PC-3 (cell line): ENCODE data around the gene MBOAT7. TPM values are rescaled to one million over a fixed set of nuclear protein-coding genes. Genes with fewer than 3 reads are reported as not detected.

ENCODE experiments used
- ATAC-seq: fragments of 200-7000 bp; cut with Tn5 transposase; 2 replicates; pipeline ENCODE4 v1.9.1; 2020; ENCODE audit warnings: mild to moderate bottlenecking, moderate library complexity
- BruUV-seq: library from RNA; stranded (reverse); fragments of 400-500 nt; replicated peaks from 2 replicates; lab custom pipeline; 2021; lab: Mats Ljungman, UMichigan
- CTCF ChIA-PET: fragments of 300-600 bp; sonication (Branson Sonifier 250); formaldehyde crosslinking; loops from one replicate; lab custom pipeline; 2022; ENCODE audit warnings: antibody characterized with exemption; lab: Charles Lee
- POLR2A ChIA-PET: fragments of 300-600 bp; sonication (Branson Sonifier 250); formaldehyde crosslinking; loops from one replicate; lab custom pipeline; 2022; ENCODE audit warnings: antibody characterized with exemption; ENCODE audit not compliant: unreplicated experiment; lab: Charles Lee
- DNase-seq: peaks from one replicate; pipeline ENCODE4 v3.0.0-alpha.2; 2015
- H2AFZ ChIP-seq: fragments of 300-600 bp; sonication (generic); 2 replicates; pipeline ENCODE4 v1.6.0; 2016; ENCODE audit warnings: antibody characterized with exemption, low read length
- H3F3A ChIP-seq: fragments of 300-600 bp; sonication (generic); one replicate; pipeline ENCODE4 v1.6.0; 2017; ENCODE audit warnings: antibody characterized with exemption, low read length, control low read depth, mild to moderate bottlenecking; ENCODE audit not compliant: unreplicated experiment
- H3K27ac ChIP-seq: fragments of 300-600 bp; sonication (generic); 2 replicates; pipeline ENCODE4 v1.5.1; 2016; ENCODE audit warnings: mild to moderate bottlenecking, low read length
- H3K27me3 ChIP-seq: fragments of 300-600 bp; sonication (generic); 2 replicates; pipeline ENCODE4 v1.6.1; 2016; ENCODE audit warnings: low read length, mixed read lengths
- H3K36me3 ChIP-seq: fragments of 300-600 bp; sonication (generic); 2 replicates; pipeline ENCODE4 v1.6.1; 2016; ENCODE audit warnings: low read depth, mixed run types, low read length, mixed read lengths
- H3K4me1 ChIP-seq: fragments of 300-600 bp; sonication (generic); 2 replicates; pipeline ENCODE4 v1.5.1; 2016; ENCODE audit warnings: low read length; ENCODE audit not compliant: insufficient read depth
- H3K4me2 ChIP-seq: fragments of 300-600 bp; sonication (generic); 2 replicates; pipeline ENCODE4 v1.6.0; 2016; ENCODE audit warnings: low read length
- H3K4me3 ChIP-seq: fragments of 300-600 bp; sonication (generic); 2 replicates; pipeline ENCODE4 v1.5.1; 2016; ENCODE audit warnings: mild to moderate bottlenecking, low read length, mixed read lengths
- H3K79me2 ChIP-seq: fragments of 300-600 bp; sonication (generic); 2 replicates; pipeline ENCODE4 v1.6.1; 2017; ENCODE audit warnings: low read length, mixed read lengths
- H3K9ac ChIP-seq: fragments of 300-600 bp; sonication (generic); 2 replicates; pipeline ENCODE4 v1.6.0; 2016; ENCODE audit warnings: mild to moderate bottlenecking, low read length
- H3K9me2 ChIP-seq: fragments of 300-600 bp; sonication (generic); replicated peaks from 2 replicates; pipeline ENCODE4 v1.6.1; 2016; ENCODE audit warnings: mixed run types, low read length, mixed read lengths
- H3K9me3 ChIP-seq: fragments of 300-600 bp; sonication (generic); 2 replicates; pipeline ENCODE4 v1.6.1; 2016; ENCODE audit warnings: low read length, mixed read lengths
- H4K20me1 ChIP-seq: fragments of 300-600 bp; sonication (generic); 2 replicates; pipeline ENCODE4 v1.6.1; 2016; ENCODE audit warnings: low read length, mixed read lengths
- EZH2 ChIP-seq: fragments of 300-600 bp; sonication (generic); IDR thresholded peaks from one replicate; pipeline ENCODE4 v1.6.1; 2017; ENCODE audit warnings: antibody characterized with exemption, mild to moderate bottlenecking, low read length; ENCODE audit not compliant: unreplicated experiment
- EZH2phosphoT487 ChIP-seq: fragments of 300-600 bp; sonication (generic); IDR thresholded peaks from 2 replicates; pipeline ENCODE4 v1.6.1; 2018; ENCODE audit warnings: mild to moderate bottlenecking, antibody characterized with exemption, low read length, borderline replicate concordance
- intact Hi-C: fragments of 100-400 bp; cut with micrococcal nuclease; formaldehyde crosslinking; loops from 2 replicates; pipeline ENCODE4 v1.9.0; 2023
- total RNA-seq: library from RNA; depleted of rRNA; stranded (reverse); fragments of >200 nt; gene quantifications from 2 replicates; pipeline ENCODE4 v1.2.3, GENCODE V29; 2014
- TF ChIP-seq, protein P1 (sequence below): fragments of 300-600 bp; sonication (generic); conservative IDR thresholded peaks from 2 replicates; pipeline ENCODE4 v1.5.1; 2017; ENCODE audit warnings: antibody characterized with exemption, low read depth, mild to moderate bottlenecking, low read length

The MBOAT7 gene
- total RNA-seq, 1 experiment from 2014 or later = 231 TPM

DNA sequence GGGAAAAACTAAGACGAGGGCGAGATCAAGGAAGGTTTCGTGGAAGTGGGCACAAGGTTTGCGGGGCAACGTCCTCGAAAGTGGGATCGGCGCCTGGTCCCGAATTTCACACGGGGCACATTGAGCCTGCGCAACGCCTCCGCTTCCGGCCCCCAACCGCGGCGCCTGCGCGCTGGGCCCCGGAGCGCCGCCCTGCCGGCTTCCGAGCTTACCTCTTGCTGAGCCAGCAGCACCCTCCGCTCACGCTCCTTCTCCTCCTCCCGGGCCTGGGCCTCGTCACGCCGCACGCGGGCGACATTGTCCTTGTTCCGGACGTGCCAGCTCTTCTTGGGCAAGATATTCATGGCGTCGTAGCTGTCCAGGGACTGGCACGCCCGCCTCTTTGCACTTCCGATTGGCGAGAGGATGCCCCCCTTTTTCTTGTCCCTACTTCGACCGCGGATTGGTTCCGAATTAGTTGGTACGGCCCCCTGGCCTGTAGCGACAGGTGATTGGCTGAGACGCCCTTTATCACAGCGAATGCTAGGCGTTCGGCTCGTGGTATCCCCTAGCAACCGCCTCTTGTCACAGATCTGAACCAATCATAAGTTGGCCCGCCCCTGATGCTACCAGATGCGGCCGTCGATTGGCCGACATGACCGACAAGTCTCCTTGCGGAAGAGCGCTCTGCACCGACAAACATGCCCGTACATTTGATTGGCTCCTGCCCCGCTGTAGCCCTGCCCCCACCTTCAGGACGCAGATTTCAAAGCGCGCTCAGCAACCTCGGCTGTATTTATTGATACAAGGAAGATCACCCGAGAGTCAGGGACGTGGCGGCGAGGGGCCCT lies 29.8 kb downstream of the MBOAT7 start, which contains the start of gene LENG1:
LENG1 (minus strand) TSS at position 370 of the 830 bp plus-strand sequence; CDS start at position 344, 26 bp downstream.
- ChIA-PET POLR2A (interaction anchor here (0.6 to 1.6 kb wide), 6 partner anchors 10 to 34 kb away, joined by 3 to 5 read pairs (median 4); partner anchors contain the start of genes CNOT3 and MBOAT7), CTCF (interaction anchor here (0.5 to 1.9 kb wide), 3 partner anchors 12 to 132 kb away, joined by 3 to 10 read pairs (median 4); partner anchors contain the start of gene CNOT3)
- Histone ChIP-seq H3K27me3 (no peaks in the 10 kb centered on the region), H3K9ac (peak within 1 kb of the TSS; percentile 75), H3K27ac (peak within 1 kb of the TSS; percentile 72), H3K4me2 (peak within 1 kb of the TSS; percentile 84), H3F3A (no peaks in the 10 kb centered on the region), H3K4me1 (peaks cover 38% of the 10 kb centered on the region), H3K9me3 (no peaks in the 10 kb centered on the region), H3K4me3 (peak within 1 kb of the TSS; percentile 71), H3K9me2 (no peaks in the 10 kb centered on the region), H2AFZ (peak within 1 kb of the TSS; percentile 70), H4K20me1 (no peaks in the 10 kb centered on the region), H3K79me2 (peaks cover 23% of the 10 kb centered on the region), H3K36me3 (peaks cover 20% of the 10 kb centered on the region)
- intact Hi-C loops = loop anchor here (1.0 to 5.0 kb wide), 3 partner anchors 22 to 43 kb away; partner anchors contain the start of genes CNOT3, RPS9 and TSEN34
- peak; percentile 100 for DNase-seq
- no TSS peak for BruUV-seq
- TF ChIP-seq EZH2phosphoT487 (no peak), EZH2 (no peak)
- TF ChIP-seq, protein P1, sequence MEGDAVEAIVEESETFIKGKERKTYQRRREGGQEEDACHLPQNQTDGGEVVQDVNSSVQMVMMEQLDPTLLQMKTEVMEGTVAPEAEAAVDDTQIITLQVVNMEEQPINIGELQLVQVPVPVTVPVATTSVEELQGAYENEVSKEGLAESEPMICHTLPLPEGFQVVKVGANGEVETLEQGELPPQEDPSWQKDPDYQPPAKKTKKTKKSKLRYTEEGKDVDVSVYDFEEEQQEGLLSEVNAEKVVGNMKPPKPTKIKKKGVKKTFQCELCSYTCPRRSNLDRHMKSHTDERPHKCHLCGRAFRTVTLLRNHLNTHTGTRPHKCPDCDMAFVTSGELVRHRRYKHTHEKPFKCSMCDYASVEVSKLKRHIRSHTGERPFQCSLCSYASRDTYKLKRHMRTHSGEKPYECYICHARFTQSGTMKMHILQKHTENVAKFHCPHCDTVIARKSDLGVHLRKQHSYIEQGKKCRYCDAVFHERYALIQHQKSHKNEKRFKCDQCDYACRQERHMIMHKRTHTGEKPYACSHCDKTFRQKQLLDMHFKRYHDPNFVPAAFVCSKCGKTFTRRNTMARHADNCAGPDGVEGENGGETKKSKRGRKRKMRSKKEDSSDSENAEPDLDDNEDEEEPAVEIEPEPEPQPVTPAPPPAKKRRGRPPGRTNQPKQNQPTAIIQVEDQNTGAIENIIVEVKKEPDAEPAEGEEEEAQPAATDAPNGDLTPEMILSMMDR = peak; percentile 34; the same call in 1 of the 2 replicates
- peak; percentile 81 for ATAC-seq

DNA sequence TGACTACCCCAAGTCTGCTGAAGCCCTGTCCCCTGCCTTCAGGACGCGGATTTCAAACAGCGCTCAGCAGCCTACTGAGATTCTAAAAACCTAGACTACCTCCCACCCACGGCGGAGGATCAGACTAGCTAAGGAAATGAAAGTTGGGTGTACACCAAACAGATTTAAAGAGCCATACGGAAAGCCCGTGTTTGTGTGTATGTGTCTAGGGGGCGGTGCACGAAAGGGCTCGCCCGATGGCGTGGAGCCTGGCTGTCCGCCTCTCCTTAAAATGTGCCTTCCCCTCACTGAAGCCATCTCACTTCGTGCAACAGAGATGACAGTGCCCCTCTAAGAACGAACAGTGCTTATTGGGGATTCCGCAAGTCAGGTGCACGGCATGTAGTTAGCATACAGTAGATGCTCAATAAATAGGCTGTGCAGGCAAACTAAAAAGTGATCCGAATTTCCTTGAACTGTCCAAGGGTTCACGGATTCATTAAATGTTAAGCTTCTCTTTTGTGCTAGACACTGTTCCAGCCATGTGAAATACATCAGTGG lies 30.5 kb downstream of the MBOAT7 start:
- Histone ChIP-seq H2AFZ (peak overlapping the region; percentile 70), H3K4me1 (peaks cover 33% of the 10 kb centered on the region), H3K9ac (peak overlapping the region; percentile 75), H3K36me3 (peaks cover 27% of the 10 kb centered on the region), H4K20me1 (no peaks in the 10 kb centered on the region), H3F3A (no peaks in the 10 kb centered on the region), H3K4me2 (peak overlapping the region; percentile 84), H3K9me3 (no peaks in the 10 kb centered on the region), H3K27me3 (no peaks in the 10 kb centered on the region), H3K27ac (peak overlapping the region; percentile 72), H3K4me3 (peak overlapping the region; percentile 69), H3K79me2 (peaks cover 23% of the 10 kb centered on the region), H3K9me2 (no peaks in the 10 kb centered on the region)
- ChIA-PET POLR2A (interaction anchor here (0.8 to 1.6 kb wide), 3 partner anchors 12 to 31 kb away, joined by 3 to 5 read pairs (median 4); partner anchors contain the start of genes CNOT3 and MBOAT7), CTCF (interaction anchor here (0.6 to 1.9 kb wide), 3 partner anchors 11 to 22 kb away, joined by 3 to 10 read pairs (median 4); partner anchors contain the start of gene CNOT3)
- DNase-seq (peak; percentile 36), ATAC-seq (no peak)
- intact Hi-C loops = loop anchor here (1.0 to 2.0 kb wide), 2 partner anchors 22 to 32 kb away; partner anchors contain the start of genes CNOT3 and TSEN34
- TF ChIP-seq, protein P1 = no peak
- TF ChIP-seq EZH2phosphoT487 = no peak
- TF ChIP-seq EZH2 = no peak
- BruUV-seq = TSS peak; percentile 73
